AML-193 (cell line): ENCODE results near the gene SPTLC3.

Experiments used
- DNase-seq, 2 experiments: peaks; one replicate each; lab custom pipeline; 2025; lab: John Stamatoyannopoulos, UW

Gene SPTLC3

GRCh38 chr20:13139459-13140150 is 130.8 kb downstream of the SPTLC3 start:
- DNase-seq, result no peak

GRCh38 chr20:13140201-13140600 is 131.4 kb downstream of the SPTLC3 start:
- DNase-seq, result no peak

GRCh38 chr20:13140775-13141174 is 132.0 kb downstream of the SPTLC3 start:
- no peak for DNase-seq

GRCh38 chr20:13141546-13141945 is 132.8 kb downstream of the SPTLC3 start:
- DNase-seq, result no peak

GRCh38 chr20:13142143-13142542 is 133.4 kb downstream of the SPTLC3 start:
- no peak for DNase-seq

- no peak for DNase-seq
These were observed 138.5 kb downstream of the SPTLC3 start for GRCh38 chr20:13147071-13147963.

GRCh38 chr20:13147971-13148370 is 139.2 kb downstream of the SPTLC3 start:
- DNase-seq, result no peak

GRCh38 chr20:13148402-13148801 is 139.6 kb downstream of the SPTLC3 start:
- DNase-seq, result no peak

GRCh38 chr20:13148961-13149360 is 140.2 kb downstream of the SPTLC3 start:
- DNase-seq, result no peak

- no peak for DNase-seq
These were observed 140.8 kb downstream of the SPTLC3 start for GRCh38 chr20:13149371-13150105.

- DNase-seq, result no peak
These were observed 149.6 kb downstream of the SPTLC3 start for GRCh38 chr20:13158369-13158768.

GRCh38 chr20:13159889-13160288 is 151.1 kb downstream of the SPTLC3 start:
- no peak for DNase-seq

- DNase-seq, result no peak
These were observed 156.4 kb downstream of the SPTLC3 start for GRCh38 chr20:13165203-13165602.

- no peak for DNase-seq
These were observed 157.2 kb downstream of the SPTLC3 start for GRCh38 chr20:13166011-13166410.

GRCh38 chr20:13166437-13166836 is 157.7 kb downstream of the SPTLC3 start:
- DNase-seq, result no peak

GRCh38 chr20:13169086-13169485 is 160.3 kb downstream of the SPTLC3 start:
- no peak for DNase-seq

- DNase-seq, result no peak
These were observed 162.0 kb downstream of the SPTLC3 start for GRCh38 chr20:13170771-13171170.

GRCh38 chr20:13173201-13173600 is 164.4 kb downstream of the SPTLC3 start:
- DNase-seq, result no peak

- no peak for DNase-seq
These were observed 165.6 kb downstream of the SPTLC3 start for GRCh38 chr20:13174402-13174801.

GRCh38 chr20:13180986-13181889 is 172.5 kb downstream of the SPTLC3 start:
- DNase-seq, result no peak

GRCh38 chr20:13183005-13183404 is 174.2 kb downstream of the SPTLC3 start:
- DNase-seq, result no peak
